Measurements from ENCODE around the gene AKR1B15.

The AKR1B15 gene

DNA sequence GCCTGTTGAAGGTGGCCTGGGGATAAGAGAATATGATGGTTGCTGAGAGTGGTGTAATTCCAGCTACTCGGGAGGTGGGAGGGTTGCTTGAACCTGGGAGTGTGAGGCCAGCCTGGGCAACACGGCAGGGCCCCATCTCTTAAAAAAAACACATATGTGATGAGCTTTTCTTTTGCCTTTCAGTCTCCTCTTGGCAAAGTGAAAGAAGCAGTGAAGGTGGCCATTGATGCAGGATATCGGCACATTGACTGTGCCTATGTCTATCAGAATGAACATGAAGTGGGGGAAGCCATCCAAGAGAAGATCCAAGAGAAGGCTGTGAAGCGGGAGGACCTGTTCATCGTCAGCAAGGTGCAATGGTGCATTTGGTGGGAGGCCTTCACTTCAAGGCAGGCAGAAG lies 18.4 kb upstream of the AKR1B15 start:
- TF ChIP-seq, protein P1, sequence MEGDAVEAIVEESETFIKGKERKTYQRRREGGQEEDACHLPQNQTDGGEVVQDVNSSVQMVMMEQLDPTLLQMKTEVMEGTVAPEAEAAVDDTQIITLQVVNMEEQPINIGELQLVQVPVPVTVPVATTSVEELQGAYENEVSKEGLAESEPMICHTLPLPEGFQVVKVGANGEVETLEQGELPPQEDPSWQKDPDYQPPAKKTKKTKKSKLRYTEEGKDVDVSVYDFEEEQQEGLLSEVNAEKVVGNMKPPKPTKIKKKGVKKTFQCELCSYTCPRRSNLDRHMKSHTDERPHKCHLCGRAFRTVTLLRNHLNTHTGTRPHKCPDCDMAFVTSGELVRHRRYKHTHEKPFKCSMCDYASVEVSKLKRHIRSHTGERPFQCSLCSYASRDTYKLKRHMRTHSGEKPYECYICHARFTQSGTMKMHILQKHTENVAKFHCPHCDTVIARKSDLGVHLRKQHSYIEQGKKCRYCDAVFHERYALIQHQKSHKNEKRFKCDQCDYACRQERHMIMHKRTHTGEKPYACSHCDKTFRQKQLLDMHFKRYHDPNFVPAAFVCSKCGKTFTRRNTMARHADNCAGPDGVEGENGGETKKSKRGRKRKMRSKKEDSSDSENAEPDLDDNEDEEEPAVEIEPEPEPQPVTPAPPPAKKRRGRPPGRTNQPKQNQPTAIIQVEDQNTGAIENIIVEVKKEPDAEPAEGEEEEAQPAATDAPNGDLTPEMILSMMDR (IDR thresholded peaks at IDR 0.05; ENCODE audit: control extremely low read depth, extremely low read depth, low read depth, missing control alignments): no peak
- ChIA-PET CTCF (no interaction called here), POLR2A (no interaction called here)
- no peak for DNase-seq (ENCODE audit: extremely low spot score)

DNA sequence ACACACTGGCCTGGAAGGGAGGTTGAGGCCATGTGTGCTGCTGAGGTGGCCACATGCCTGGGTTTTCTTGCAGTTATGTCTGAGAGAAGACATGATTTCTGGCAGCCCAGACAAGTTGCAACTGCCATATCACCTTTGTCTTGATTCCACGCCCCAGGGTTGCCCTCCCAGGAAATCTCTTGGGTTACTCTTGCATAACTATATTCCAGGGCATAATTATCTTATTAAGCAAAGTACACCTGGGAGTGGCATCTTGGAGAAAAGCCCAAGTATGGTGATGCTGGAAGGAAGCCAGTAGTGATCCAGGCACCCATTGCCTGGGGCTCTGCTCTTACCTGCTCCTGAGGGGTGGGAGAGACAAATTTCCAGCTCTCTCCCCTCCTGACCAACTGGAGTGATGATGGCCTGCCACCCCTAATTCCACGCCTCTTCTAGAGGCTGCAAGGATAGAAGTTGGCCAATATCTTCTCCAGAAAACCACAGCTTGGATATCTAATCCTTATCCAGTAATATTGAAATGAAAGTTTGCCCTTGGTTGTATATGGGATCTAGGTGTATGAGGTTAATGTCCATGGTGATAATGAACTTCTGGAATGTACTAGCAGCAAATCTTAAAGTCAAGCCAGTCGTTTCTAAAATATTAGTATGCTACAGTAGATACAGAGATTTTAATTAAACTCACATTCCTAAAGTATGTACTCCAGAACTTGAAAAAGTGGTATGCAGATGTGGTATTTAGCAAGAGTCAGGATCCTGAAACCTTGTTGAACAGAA lies 16.5 kb upstream of the AKR1B15 start:
- no peak for DNase-seq (ENCODE audit: extremely low spot score)
- TF ChIP-seq, protein P1 (IDR thresholded peaks at IDR 0.05; ENCODE audit: control extremely low read depth, extremely low read depth, low read depth, missing control alignments): no peak
- ChIA-PET POLR2A (no interaction called here), CTCF (interaction anchor here (1.0 to 4.4 kb wide), 2 partner anchors 15 to 17 kb away, joined by 3 to 25 read pairs; partner anchors contain the start of gene AKR1B15)

GRCh38 chr7:134532954-134533218 lies 16.0 kb upstream of the AKR1B15 start:
- ChIA-PET POLR2A (no interaction called here), CTCF (interaction anchor here (1.0 to 4.4 kb wide), 3 partner anchors 15 to 75 kb away, joined by 3 to 25 read pairs (median 3); partner anchors contain the start of gene AKR1B15)
- no peak for DNase-seq (ENCODE audit: extremely low spot score)
- TF ChIP-seq, protein P1 (IDR thresholded peaks at IDR 0.05; ENCODE audit: control extremely low read depth, extremely low read depth, low read depth, missing control alignments): no peak

DNA sequence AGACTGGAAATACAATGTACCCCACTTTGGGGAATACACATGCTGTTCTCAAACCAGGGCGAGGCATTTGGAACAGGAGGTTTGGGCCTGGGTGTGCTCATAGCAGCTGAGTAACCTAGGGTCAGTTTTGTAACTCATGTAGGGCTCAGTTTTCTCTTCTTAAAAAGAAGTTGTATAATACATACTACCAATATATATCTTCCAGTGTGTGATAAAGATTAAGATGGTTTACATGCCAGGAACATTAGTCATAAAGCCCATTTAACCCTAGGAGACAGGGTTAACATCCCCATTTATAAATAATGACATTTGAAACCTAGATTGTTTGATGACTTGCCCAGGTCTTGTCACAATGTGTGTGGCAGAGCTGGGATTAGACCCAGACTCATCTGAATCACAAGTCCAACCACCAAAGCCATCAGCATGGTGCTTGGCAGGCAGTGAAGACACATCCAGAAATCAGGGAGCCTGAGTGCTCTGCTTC lies 15.6 kb upstream of the AKR1B15 start:
- CTCF ChIA-PET: interaction anchor here (1.0 to 4.4 kb wide), 3 partner anchors 14 to 75 kb away, joined by 3 to 25 read pairs (median 3); partner anchors contain the start of gene AKR1B15
- POLR2A ChIA-PET: no interaction called here
- no peak for DNase-seq (ENCODE audit: extremely low spot score)
- TF ChIP-seq, protein P1 (IDR thresholded peaks at IDR 0.05; ENCODE audit: control extremely low read depth, extremely low read depth, low read depth, missing control alignments): no peak

DNA sequence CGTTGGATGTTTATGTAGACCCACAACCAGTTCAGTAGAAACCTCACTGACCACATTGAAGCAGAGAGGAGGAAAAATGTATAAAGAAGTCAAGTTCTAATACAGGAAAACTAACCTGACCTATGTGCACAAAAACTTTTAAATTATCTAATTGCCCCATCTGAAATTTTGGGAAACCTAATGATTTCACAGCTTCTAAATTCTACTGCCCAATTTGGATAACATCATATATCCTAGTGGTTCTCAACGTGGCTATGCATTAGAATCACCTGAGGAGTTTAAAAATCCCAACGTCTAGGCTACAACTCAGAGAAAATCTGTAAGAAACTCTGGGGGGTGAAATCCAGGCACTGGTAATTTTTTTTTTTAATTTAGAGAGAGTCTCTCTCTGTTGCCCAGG lies 14.3 kb upstream of the AKR1B15 start:
- CTCF ChIA-PET: interaction anchor here (1.0 to 4.4 kb wide), 5 partner anchors 10 to 102 kb away, joined by 3 to 25 read pairs (median 6); partner anchors contain the start of gene AKR1B15
- TF ChIP-seq, protein P1 (IDR thresholded peaks at IDR 0.05; ENCODE audit: control extremely low read depth, extremely low read depth, low read depth, missing control alignments): no peak
- DNase-seq (ENCODE audit: extremely low spot score): no peak
- POLR2A ChIA-PET: no interaction called here

DNA sequence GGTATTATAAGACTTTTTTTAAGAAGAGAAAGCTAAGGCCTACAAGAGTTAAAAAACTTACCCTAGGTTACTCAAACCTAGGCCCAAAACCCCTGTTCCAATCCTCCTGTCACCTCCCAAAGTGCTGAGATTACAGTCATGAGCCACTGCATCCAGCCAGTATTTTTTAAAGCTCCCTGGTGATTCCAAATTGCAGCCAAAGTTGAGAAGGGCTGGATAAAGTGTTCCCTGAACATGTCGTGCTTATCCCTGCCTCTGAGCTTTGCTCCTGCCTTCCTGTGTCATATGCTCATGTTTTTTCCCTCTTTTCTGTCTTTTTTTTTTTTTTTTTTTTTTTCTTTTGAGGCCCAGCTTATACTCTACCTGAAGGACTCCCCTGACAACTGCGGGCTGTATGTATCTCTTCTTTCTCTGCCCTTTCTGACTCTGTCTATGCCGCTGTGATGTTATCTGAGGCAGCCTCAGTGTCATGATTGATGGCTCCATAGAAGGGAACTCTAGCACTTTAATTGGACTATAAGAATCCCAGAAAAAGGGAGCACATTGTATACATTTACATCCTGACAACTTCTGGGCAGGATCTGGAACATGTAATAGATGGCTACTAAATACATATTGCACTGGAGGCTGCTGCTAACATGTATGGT lies 13.5 kb upstream of the AKR1B15 start:
- ChIA-PET POLR2A (interaction anchor here (0.6 kb wide), 2 partner anchors 218 to 407 kb away, joined by 5 to 6 read pairs; no protein-coding TSS in a partner anchor), CTCF (interaction anchor here (1.0 to 4.4 kb wide), 5 partner anchors 11 to 103 kb away, joined by 3 to 25 read pairs (median 6); partner anchors contain the start of gene AKR1B15)
- TF ChIP-seq, protein P1 (IDR thresholded peaks at IDR 0.05; ENCODE audit: control extremely low read depth, extremely low read depth, low read depth, missing control alignments): no peak
- DNase-seq (ENCODE audit: extremely low spot score): no peak

Measured in GM10248 (cell line).